Glomerular endothelial cell (primary cell): ENCODE data around the gene FAM120B. TPM values are rescaled to one million over a fixed set of nuclear protein-coding genes. Genes with fewer than 3 reads are reported as not detected.
"Not testable (repeated sequence)": the region's sequence is repeated elsewhere in the genome, so short reads cannot be mapped to it uniquely, and the experiment has no call there.

ENCODE experiments used
- DNase-seq: peaks from one replicate; pipeline ENCODE4 v3.0.0-alpha.2; 2011; ENCODE audit warnings: low read depth, low spot score; ENCODE audit errors: extremely low read depth
- total RNA-seq: library from RNA; depleted of rRNA; stranded (reverse); fragments of >200 nt; gene quantifications from 2 replicates; pipeline ENCODE4 v1.2.3, GENCODE V29; 2015

Gene FAM120B
- total RNA-seq, 1 donor from 2014 or later = 33.8 TPM

DNA sequence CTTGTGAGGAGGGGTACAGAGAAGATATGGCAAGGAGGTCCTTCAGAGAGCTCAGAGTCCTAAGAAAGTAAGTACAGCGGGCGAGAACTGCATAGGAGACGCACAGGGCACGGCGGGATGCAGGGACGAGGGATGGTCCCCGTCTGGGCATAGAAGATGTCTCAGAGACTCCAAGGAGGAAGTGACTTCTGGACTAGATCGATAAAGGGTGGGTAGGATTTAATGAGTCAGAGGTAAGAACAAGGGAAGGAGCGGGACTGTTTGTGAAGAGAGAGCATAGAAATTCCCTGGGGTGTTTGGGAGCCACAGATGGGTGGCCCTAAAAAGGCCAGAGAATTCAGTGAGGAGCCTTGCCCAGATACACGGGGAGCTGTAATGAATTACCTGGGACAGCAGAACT, 69.1 kb downstream of the FAM120B start:
- no peak for DNase-seq

- no peak for DNase-seq
Observed at GRCh38 chr6:170376386-170377043, 70.0 kb downstream of the FAM120B start.

GRCh38 chr6:170378502-170378901, 71.9 kb downstream of the FAM120B start:
- DNase-seq = no peak

DNA sequence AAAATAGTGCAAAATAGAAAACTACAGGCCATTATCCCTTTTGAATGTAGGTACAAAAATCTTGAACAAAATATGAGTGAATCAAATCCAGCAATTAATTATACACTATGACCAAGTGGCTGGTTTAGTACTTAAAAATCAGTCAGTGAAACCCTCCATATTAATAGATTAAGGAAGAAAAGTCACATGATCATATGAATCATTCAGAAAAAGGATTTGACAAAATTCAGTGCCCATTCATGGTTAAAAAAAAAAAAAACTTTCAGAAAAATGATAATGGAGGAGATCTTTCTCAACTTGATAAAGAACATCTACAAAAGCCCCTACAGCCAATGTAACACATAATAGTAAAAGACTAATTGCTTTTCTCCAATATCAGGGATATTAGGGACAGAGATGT, 75.0 kb downstream of the FAM120B start:
- no peak for DNase-seq

DNA sequence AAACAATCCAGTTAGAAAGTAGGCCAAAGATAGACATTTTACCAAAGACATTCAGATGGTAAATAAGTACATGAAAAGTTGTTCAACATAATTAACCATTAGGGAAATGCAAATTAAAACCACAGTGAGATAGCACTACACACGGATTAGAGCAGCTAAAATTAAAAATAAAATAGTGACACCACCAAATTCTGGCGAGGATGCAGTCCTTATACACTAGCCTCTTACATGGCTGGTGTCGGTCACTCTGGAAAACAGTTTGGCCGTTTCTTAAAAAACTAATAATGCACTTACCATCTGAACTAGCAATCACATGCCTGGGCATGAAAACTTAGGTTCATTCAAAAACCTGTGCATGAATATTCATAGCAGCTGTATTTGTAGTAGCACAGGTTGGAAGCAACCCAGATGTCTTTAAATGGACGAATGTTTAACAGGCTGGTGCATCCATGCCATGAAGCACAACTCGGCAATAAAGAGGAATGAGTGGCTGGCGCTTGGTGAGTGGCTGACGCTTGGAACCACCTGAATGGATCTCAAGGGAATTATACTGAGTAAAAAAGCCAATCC, 77.0 kb downstream of the FAM120B start:
- DNase-seq = no peak

DNA sequence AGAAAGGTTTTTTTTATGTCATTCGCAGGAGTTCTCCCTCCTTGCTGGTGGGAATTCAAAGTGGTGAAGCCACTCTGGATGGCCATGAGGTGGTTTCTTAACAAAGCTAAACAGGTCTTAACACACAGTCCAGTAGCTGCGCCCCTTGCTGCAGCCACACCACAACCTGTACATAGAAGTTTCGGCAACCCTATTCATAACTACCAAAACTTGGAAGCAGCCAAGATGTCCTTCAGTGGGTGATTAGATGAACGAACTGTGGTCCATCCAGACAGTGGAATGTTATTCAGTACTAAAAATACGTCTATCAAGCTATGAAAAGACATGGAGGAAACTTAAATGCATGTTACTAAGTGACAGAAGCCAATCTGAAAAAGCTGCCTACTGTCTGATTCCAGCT, 78.9 kb downstream of the FAM120B start:
- no peak for DNase-seq

- no peak for DNase-seq
Observed at GRCh38 chr6:170388113-170388512, 81.6 kb downstream of the FAM120B start.

- no peak for DNase-seq
Observed at GRCh38 chr6:170393033-170393432, 86.5 kb downstream of the FAM120B start.

DNA sequence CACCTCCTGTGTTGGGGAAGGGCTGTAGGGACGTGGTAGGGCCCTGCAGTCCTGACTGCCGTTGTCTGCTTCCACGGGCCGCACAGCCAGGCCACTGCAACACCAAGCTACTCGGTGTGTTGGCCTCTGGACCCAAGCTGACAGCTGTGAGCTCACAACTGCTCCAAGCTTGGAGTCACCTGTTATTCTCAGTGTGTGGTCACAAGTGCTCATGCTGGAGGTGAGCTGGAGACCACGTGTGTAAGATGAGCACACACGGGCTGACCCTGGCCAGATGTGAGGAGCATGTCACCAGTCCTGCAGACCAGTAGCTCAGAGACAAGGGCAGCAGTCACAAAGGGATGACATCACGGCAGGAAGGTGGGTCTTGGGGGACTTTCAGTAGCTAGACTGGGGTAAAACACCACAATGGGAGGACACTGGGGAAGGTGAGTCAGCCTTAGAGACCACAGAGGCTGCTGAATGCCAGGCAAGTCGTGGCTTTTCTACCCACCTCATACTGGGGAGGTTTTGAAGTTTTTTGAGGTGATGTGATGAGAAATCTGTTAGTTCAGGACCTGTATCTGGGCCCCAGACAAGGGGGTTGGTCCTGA, 87.3 kb downstream of the FAM120B start:
- DNase-seq = no peak

DNA sequence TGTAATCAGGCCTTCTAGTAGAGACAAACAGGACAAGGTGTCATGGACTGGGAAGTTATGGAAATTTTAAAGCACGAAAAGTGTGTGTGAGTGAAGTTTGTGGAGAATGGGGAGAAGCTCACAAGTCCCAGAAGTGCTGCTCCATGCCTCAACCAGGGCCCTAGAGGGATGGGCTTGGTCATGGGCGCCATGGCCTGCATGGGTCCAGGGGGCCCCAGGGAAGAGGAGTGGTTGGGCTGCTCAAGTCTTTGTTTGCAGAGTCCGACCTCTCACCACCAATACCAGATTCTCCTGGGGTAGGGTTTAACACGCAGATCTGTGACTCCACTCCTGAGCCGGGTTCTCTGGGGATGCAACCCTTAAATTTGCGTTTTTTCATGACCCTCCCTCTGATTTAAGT, 88.4 kb downstream of the FAM120B start:
- DNase-seq = no peak

GRCh38 chr6:170398743-170399369, 92.3 kb downstream of the FAM120B start:
- not testable (repeated sequence) for DNase-seq

DNA sequence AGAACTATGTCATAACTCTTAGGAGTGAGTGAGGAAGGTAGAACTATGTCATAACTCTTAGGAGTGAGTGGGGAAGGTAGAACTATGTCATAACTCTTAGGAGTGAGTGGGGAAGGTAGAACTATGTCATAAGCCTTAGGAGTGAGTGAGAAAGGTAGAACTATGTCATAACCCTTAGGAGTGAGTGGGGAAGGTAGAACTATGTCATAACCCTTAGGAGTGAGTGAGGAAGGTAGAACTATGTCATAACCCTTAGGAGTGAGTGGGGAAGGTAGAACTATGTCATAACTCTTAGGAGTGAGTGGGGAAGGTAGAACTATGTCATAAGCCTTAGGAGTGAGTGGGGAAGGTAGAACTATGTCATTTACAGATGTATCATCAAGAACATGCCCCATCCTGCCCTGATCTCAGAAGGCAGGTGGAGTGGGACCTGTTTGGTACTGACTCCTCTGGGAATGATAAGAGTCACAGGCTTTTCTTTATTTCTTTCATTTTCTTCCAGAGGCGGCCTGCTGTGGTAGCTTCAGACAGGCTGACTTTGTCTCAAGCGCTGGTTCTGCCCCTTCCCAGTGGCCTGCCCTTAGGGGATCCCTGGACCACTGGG, 93.5 kb downstream of the FAM120B start:
- not testable (repeated sequence) for DNase-seq

DNA sequence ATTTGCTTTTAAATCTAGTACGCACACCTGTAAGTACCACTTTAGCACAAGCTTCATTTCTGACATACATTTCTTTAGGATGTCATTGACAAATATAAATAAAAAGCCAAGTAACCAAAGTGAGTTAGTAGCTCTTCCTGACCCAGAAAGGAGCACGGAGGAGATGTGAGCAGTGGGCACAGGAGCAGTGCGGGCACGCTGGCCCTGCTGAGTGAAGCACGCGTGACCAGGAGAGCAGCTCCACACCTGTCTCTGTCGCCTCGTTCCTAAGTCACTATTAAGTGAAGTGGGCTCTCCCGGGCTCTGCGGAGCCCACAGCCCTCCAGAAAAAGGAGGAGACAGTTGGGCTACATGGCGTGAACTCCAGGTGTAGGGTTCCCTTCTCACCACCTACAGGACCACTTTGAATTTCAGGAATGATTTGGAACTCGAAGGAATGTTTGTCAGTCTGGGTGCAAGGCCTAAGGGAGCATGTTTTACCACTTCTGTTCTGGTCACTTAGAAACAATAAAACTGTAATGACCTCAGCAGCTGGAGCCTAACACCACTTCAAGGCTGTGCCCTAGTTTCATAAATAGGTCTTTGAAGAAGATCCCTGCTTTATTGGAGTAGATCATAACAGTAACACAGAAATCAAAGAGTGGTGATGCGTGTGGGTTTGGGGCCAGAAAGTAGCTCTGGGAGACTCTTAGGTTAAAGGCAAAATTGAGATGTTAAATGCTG, 95.9 kb downstream of the FAM120B start:
- no peak for DNase-seq

GRCh38 chr6:170403451-170403850, 96.9 kb downstream of the FAM120B start:
- DNase-seq = no peak

- no peak for DNase-seq
Observed at GRCh38 chr6:170404036-170404435, 97.5 kb downstream of the FAM120B start.

DNA sequence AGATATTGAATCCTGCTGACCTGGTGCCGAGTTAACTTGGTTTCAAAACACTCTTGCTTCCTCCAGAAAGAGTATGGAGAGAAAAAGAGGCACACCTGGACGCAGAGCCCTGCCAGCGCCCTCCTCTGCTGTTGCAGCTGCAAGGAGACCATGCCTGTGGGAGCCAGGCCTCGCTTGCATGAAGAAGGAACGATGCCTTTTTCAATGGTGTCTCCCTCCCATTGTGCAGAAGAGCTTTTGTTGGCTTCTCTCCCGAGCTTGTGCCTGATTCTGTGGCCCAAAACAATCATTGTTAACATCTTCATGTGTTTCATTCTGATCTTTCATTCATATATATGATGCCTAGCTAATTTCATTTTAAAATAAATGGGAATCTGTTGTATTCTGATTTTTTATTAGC, 98.1 kb downstream of the FAM120B start:
- no peak for DNase-seq

GRCh38 chr6:170405311-170405975, 98.9 kb downstream of the FAM120B start:
- DNase-seq = peak; percentile 54

GRCh38 chr6:170407200-170407599, 100.6 kb downstream of the FAM120B start:
- no peak for DNase-seq

GRCh38 chr6:170407932-170408331, 101.4 kb downstream of the FAM120B start:
- no peak for DNase-seq

DNA sequence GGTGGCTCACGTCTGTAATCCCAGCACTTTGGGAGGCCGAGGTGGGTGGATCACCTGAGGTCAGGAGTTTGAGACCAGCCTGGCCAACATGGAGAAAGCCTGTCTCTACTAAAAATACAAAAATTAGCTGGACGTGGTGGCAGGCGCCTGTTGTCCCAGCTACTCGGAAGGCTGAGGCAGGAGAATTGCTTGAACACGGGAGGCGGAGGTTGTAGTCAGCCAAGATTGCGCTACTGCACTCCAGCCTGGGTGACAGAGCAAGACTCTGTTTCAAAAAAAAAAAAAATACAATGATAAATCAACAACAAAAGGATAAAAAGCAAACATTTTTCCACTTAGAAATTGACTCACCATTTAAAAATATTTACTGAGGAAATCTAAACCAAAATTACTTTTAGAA, 103.2 kb downstream of the FAM120B start:
- not testable (repeated sequence) for DNase-seq
